H1 (cell line): Measurements from ENCODE around the gene FOXD2.

ENCODE experiments used
- BCL11A ChIP-seq, 2 experiments: IDR thresholded peaks; one replicate each; pipeline ENCODE4 v1.6.1; 2011; ENCODE audit warnings: low read depth in 2 of 2, low read length in 2 of 2, mild to moderate bottlenecking in 2 of 2
- EGR1 ChIP-seq: IDR thresholded peaks from 2 replicates; pipeline ENCODE4 v1.6.1; 2011; ENCODE audit warnings: low read depth, low read length, borderline replicate concordance
- EP300 ChIP-seq, 2 experiments: IDR thresholded peaks; 1 replicate in 1 of 2; 2 replicates in 1 of 2; pipeline ENCODE4 v1.6.1; 2011 to 2012; ENCODE audit warnings: low read depth in 2 of 2, low read length in 2 of 2, mild to moderate bottlenecking in 2 of 2, borderline replicate concordance in 1 of 2, inconsistent platforms in 1 of 2, moderate library complexity in 1 of 2
- EZH2 ChIP-seq: fragments of 200-600 bp; sonication (generic); IDR thresholded peaks from 2 replicates; pipeline ENCODE4 v1.7.1; 2012; ENCODE audit warnings: low read depth, mild to moderate bottlenecking, moderate library complexity, low read length, inconsistent platforms; ENCODE audit not compliant: severe bottlenecking
- HDAC2 ChIP-seq, 2 experiments: fragments of 300-600 bp in 1 of 2; sonication (generic) in 1 of 2; IDR thresholded peaks; 2 replicates each; pipeline ENCODE4 v1.6.1; 2011 to 2012; ENCODE audit warnings: low read depth in 2 of 2, low read length in 2 of 2, mild to moderate bottlenecking in 2 of 2, moderate library complexity in 2 of 2, borderline replicate concordance in 1 of 2, inconsistent platforms in 1 of 2
- KDM5A ChIP-seq: fragments of 200-600 bp; IDR thresholded peaks from 2 replicates; pipeline ENCODE4 v1.7.1; 2012; ENCODE audit warnings: mild to moderate bottlenecking, low read length, inconsistent platforms, mixed read lengths
- NANOG ChIP-seq: IDR thresholded peaks from 2 replicates; pipeline ENCODE4 v1.6.1; 2011; ENCODE audit warnings: low read length, low read depth, mild to moderate bottlenecking, inconsistent platforms; ENCODE audit not compliant: insufficient read depth, poor library complexity, severe bottlenecking
- POLR2AphosphoS5 ChIP-seq: IDR thresholded peaks from 2 replicates; pipeline ENCODE4 v1.6.1; 2011; ENCODE audit warnings: low read depth, low read length
- RAD21 ChIP-seq, 2 experiments: IDR thresholded peaks in 1 of 2; conservative IDR thresholded peaks in 1 of 2; 2 replicates each; pipeline ENCODE4 v1.6.1; 2011; ENCODE audit warnings: low read depth in 2 of 2, low read length in 2 of 2, improper control_type of control experiment in 1 of 2, inconsistent platforms in 1 of 2, mild to moderate bottlenecking in 1 of 2, moderate library complexity in 1 of 2
- RXRA ChIP-seq: IDR thresholded peaks from 2 replicates; pipeline ENCODE4 v1.6.1; 2011; ENCODE audit warnings: low read depth, mild to moderate bottlenecking, low read length, moderate library complexity; ENCODE audit not compliant: insufficient read depth
- SAP30 ChIP-seq: fragments of 300-600 bp; sonication (generic); IDR thresholded peaks from 2 replicates; pipeline ENCODE4 v1.7.1; 2012; ENCODE audit warnings: low read length, moderate library complexity, mild to moderate bottlenecking, inconsistent platforms; ENCODE audit not compliant: insufficient read depth, insufficient replicate concordance
- TEAD4 ChIP-seq: IDR thresholded peaks from 2 replicates; pipeline ENCODE4 v1.6.1; 2012; ENCODE audit warnings: low read depth, low read length, inconsistent platforms, mixed read lengths
- TF ChIP-seq, protein P1 (sequence below): IDR thresholded peaks from 2 replicates; pipeline ENCODE4 v1.6.1; 2012; ENCODE audit warnings: inconsistent platforms
- TF ChIP-seq, protein P2 (sequence below), 3 experiments: IDR thresholded peaks; 1 replicate in 2 of 3; 2 replicates in 1 of 3; pipeline versions ENCODE4 v1.5.1 to v1.6.1; 2011; ENCODE audit warnings: low read length in 3 of 3, mild to moderate bottlenecking in 3 of 3, inconsistent platforms in 2 of 3, low read depth in 1 of 3, moderate library complexity in 1 of 3; ENCODE audit not compliant: insufficient read depth in 1 of 3; ENCODE audit errors: control extremely low read depth in 1 of 3

DNA sequence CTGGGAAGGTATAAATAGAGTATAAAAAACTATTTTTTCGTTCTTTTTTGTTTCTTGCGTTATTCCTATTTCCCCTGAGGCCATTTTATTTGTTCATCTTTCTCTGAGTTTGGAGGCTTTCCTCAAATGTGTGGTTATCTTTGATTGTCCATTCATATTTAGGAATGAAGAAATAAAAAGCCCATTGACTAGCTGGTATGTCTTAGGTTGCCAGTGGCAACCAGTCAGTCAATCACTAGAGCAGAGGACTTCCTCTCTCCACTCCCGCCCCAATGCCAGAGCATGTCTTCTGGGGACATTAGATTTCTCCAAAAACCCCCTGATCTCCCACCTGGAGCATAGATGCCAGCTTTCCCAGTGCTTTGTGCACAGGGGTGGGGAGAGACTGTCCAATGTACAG lies 42.4 kb upstream of the FOXD2 start:
- no peak for TF ChIP-seq KDM5A
- TF ChIP-seq SAP30 = no peak
- no peak for TF ChIP-seq NANOG
- TF ChIP-seq RAD21 (IDR thresholded peaks at IDR 0.05 in 1 of 2, conservative IDR thresholded peaks at IDR 0.05 in 1 of 2; ENCODE audit: low read depth in 2 of 2, low read length in 2 of 2) = no peak
- TF ChIP-seq POLR2AphosphoS5 = no peak
- no peak for TF ChIP-seq BCL11A (IDR thresholded peaks at IDR 0.05; ENCODE audit: low read depth in 2 of 2, low read length in 2 of 2)
- TF ChIP-seq, protein P1, sequence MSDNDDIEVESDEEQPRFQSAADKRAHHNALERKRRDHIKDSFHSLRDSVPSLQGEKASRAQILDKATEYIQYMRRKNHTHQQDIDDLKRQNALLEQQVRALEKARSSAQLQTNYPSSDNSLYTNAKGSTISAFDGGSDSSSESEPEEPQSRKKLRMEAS = no peak
- TF ChIP-seq, protein P2, sequence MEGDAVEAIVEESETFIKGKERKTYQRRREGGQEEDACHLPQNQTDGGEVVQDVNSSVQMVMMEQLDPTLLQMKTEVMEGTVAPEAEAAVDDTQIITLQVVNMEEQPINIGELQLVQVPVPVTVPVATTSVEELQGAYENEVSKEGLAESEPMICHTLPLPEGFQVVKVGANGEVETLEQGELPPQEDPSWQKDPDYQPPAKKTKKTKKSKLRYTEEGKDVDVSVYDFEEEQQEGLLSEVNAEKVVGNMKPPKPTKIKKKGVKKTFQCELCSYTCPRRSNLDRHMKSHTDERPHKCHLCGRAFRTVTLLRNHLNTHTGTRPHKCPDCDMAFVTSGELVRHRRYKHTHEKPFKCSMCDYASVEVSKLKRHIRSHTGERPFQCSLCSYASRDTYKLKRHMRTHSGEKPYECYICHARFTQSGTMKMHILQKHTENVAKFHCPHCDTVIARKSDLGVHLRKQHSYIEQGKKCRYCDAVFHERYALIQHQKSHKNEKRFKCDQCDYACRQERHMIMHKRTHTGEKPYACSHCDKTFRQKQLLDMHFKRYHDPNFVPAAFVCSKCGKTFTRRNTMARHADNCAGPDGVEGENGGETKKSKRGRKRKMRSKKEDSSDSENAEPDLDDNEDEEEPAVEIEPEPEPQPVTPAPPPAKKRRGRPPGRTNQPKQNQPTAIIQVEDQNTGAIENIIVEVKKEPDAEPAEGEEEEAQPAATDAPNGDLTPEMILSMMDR (IDR thresholded peaks at IDR 0.05; ENCODE audit: control extremely low read depth in 1 of 3, insufficient read depth in 1 of 3, low read depth in 1 of 3, low read length in 3 of 3) = no peak
- no peak for TF ChIP-seq EZH2
- TF ChIP-seq HDAC2 (IDR thresholded peaks at IDR 0.05; ENCODE audit: borderline replicate concordance in 1 of 2, low read depth in 2 of 2, low read length in 2 of 2) = no peak
- no peak for TF ChIP-seq EGR1
- TF ChIP-seq TEAD4 = no peak
- TF ChIP-seq RXRA = no peak
- TF ChIP-seq EP300 (IDR thresholded peaks at IDR 0.05; ENCODE audit: borderline replicate concordance in 1 of 2, low read depth in 2 of 2, low read length in 2 of 2) = no peak
